GM21737 (cell line): ENCODE data around the gene DGKB.

ENCODE experiments used
- ATAC-seq: cut with Tn5 transposase; IDR thresholded peaks from one replicate; pipeline ENCODE4 v1.9.1; 2021; ENCODE audit warnings: mild to moderate bottlenecking, moderate library complexity; ENCODE audit not compliant: unreplicated experiment

DGKB gene

DNA sequence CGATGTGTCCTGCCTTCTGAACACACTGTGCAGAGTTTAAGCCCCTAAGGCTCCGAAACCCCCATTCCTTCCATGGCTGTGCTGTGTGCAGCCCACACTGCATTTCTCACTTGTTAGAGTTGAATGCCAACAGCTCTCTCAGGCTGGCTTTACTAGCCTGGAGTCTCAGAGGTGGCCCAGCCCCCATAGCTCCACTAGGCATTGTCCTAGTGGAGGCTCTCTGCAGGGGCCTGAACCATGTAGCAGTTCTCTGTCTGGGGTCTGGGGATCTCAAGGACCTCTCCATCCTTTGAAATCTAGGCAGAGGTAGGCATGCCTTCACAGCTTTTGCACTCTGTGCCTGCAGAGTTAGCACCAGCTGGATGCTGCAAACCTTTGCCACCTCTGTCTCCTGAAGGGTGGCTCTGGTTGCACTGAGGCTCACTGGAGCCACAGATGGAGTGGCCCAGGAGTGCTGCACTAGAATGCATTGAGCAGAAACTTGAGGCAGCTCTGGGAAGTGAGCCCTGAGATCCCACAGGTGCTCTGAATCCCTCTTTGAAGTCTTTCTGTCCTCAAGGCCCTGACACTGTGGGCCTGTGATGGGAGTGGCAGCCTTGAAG, 301.7 kb downstream of the DGKB start:
- ATAC-seq, result no peak

DNA sequence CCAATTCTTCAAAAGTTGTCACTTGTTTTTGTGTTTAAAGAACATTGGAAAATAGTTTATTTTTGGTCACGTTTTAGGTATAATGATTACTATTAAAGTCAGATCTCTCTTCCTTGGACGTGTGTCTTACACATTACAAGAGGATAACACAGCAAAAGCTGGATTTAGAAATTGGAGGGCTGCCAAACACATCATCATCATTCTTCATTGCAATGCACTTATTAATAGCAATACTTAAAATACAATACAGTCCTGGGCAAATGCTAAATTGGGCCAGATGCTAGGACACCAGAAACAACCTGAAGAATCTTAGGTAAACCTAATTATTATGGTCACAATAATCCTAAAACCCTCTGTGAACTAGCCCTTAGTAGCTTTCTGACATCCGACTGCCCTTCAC, 303.6 kb downstream of the DGKB start:
- no peak for ATAC-seq

- no peak for ATAC-seq
Observed at GRCh38 chr7:14596421-14596820, 306.1 kb downstream of the DGKB start.

DNA sequence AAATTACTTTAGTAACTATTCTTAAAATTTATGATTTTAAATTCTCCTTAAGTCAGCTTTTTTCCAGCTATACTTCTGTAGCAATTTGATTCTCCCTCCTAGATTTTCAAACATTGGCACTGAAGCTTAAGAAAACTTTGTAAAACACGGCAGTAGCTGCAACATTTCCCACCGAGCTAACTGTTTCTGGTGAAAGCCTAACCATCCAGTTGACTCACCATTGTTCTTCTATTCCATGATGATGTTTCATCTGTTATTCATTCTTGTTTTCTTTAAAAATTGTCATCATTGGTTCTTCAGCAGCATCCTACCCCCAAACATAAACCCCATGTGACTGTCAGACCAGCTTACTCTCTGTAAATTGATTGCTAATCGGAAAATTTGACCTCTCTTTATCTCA, 312.3 kb downstream of the DGKB start:
- ATAC-seq, result no peak

DNA sequence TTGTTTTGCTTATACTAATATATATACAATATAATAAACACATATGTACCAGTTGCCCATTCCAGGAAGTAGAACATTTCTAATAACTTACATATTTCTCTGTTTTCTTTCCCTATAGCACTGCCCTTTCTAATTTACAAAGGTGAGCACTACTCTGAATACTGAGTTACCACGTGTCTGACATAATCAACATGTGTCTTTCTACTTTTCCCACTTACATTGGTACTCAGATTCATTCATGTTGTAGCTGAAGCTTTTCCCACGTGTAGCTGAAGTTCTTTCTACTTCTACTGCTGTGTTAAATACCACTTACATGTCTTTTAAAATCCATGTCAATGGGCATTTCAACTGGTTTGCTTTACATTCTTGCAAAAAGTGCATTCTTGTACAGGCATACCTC, 317.3 kb downstream of the DGKB start:
- ATAC-seq, result no peak

DNA sequence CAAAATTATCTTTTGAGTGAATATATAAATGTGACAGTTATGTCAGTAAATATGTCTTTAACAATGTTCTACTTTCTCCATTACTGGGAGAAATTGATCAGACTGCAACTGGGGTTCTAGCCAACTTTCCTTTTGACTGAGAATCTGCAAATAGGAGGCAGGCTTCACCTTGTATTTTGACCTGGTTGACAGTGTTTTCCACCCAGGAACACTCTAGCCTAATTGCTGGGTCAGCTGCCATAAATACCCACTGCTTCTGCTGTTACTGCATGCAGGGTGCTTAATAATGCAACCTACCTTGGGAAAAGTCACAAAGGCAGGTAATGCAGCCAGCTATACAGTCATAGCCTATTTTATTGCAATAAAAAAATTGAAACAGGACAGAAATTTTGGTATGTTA, 319.0 kb downstream of the DGKB start:
- no peak for ATAC-seq

DNA sequence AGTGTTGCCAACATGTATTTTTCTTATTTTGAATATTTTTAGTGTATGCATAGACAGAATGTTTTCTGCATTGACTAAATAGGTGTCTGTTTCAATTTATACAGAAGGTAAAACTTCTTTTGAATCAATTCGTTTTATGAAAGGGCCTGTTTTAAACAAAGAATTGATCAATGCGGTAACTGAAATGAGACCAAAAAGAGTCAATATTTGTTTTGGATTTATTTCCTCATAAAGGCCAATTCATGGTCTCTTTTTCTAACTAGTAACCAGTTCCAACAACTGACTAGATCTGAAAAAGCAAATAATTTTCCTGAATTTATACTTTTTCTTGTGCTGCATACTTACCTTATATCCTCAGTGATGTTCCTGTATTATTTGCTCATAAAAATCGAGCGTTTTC, 320.5 kb downstream of the DGKB start:
- no peak for ATAC-seq

- no peak for ATAC-seq
Observed at GRCh38 chr7:14579971-14580370, 322.6 kb downstream of the DGKB start.

- ATAC-seq, result no peak
Observed at GRCh38 chr7:14576578-14576977, 326.0 kb downstream of the DGKB start.

GRCh38 chr7:14570750-14571607, 331.6 kb downstream of the DGKB start:
- ATAC-seq, result no peak

DNA sequence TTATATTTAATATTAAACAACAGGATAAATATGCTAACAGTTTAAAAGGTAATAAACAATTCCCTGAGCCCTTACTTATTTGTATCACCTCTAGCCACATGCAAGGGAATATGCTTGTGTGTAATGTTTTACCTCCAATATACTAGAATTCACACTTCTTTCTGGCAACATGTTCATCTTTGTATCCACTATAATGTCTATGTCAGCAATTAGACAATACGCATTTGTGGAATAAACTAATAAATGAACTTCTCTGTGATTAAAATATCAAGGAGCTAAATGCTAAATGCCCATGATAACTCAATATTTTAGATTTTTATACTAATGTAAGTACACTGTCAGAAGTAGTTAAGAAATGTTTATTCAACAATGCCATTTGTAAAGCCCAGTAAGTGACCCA, 350.5 kb downstream of the DGKB start:
- no peak for ATAC-seq

DNA sequence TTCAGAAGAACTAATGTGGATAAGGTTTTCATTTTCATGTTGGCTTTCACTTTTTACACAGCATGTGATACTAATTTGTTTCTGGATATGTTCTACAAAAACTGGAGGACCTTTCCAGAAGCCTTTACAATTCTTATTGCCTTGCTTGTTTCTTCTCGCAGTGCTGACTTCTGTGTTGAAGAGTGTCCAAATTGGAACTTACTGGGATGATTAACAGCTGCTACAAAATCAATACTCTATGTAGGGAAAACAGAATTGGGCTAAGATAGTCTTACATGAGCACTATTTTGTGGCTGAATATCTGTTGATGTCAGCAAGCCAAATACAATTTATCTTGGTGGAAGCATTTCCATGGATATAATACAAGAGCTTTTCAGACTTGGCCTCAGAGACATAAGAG, 351.2 kb downstream of the DGKB start:
- no peak for ATAC-seq

GRCh38 chr7:14542624-14543023, 359.9 kb downstream of the DGKB start:
- no peak for ATAC-seq

GRCh38 chr7:14521183-14521582, 381.4 kb downstream of the DGKB start:
- no peak for ATAC-seq

DNA sequence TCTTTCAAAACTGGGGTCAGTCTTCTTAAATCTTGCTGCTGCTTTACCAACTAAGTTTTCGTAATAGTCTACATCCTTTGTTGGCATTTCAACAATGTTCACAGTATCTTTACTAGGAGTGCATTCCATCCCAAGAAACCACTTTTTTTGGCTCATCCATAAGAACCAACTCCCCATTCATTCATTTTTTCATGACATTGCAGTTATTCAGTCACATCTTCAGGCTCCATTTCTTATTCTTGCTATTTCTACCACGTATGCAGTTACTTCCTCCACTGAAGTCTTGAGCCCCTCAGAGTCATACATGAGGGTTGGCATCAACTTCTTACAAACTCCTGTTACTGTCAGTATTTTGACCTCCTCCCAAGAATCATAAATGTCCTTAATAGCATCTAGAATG, 392.3 kb downstream of the DGKB start:
- no peak for ATAC-seq

GRCh38 chr7:14507617-14508016, 394.9 kb downstream of the DGKB start:
- ATAC-seq, result no peak

GRCh38 chr7:14505906-14506305, 396.6 kb downstream of the DGKB start:
- ATAC-seq, result no peak

GRCh38 chr7:14504134-14504533, 398.4 kb downstream of the DGKB start:
- ATAC-seq, result no peak

DNA sequence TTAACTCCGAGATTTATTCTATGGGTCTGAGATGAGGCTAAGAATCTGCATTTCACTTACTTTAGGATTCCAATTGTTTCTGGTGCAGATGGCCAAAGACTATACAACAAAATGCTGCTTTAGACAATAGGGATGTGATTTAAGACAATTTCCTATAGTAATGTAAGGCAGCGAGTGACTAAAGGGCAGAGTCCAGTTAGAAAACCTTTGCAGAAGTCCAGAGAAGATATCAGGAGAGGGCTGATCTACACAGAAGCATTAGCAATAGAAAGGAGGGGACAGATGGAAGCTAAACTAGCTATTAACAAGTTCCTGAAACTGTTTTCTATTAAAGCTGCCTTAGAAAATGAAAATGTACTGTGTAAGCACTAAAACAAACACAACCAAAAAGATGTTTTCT, 398.9 kb downstream of the DGKB start:
- ATAC-seq, result no peak

DNA sequence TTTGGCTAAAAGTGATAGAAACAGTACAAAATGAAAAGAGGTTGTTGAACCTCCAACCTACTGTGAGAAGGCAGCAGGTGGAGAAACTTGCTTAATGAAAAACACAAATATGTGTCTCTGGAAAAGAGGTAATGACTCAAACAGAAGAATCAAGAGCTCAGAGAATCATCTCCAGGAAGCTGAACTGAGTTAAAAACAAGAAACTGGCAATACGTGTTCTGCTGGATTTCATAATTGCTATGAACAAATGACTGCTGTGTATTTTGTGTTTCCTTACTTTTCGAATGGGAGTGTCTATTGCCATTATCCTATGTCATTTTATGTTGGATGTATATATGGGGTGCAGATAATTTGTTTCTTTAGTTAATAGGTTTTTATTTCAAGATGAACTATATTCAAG, 401.1 kb downstream of the DGKB start:
- ATAC-seq, result no peak

GRCh38 chr7:14497390-14497789, 405.2 kb downstream of the DGKB start:
- no peak for ATAC-seq

DNA sequence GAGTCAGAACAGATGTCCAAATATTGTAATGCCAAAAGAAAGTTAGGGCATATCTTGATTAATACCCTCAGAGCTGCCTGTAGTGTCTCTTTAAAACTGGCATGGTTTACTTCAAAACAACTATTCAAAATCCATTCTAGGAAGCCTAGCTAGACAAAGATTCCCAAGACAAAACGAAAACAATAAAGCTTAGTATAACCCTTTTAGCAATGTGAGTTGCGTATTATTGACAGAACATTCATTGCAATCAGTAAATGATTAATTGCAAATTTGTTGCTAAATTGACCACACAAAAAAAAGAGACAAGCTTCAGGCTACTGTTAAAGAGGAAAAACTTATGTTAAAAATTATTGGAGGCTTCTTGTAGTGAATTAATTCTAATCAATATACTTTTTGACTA, 406.9 kb downstream of the DGKB start:
- no peak for ATAC-seq
